CD4-positive, alpha-beta T cell treated with Interleukin-6 for 4 hours (primary cell): ENCODE data around the gene DNAH9.
A peak's percentile ranks its signal among the peaks of the same experiment; 100 is the strongest.

ENCODE experiments used
- DNase-seq: peaks from one replicate; pipeline ENCODE4 v3.0.0-alpha.2; 2020; ENCODE audit warnings: mixed read lengths

The DNAH9 gene

GRCh38 chr17:11601661-11602060 is 3.4 kb downstream of the DNAH9 start:
- no peak for DNase-seq

- no peak for DNase-seq
Measured at GRCh38 chr17:11608396-11608795, 10.1 kb downstream of the DNAH9 start.

GRCh38 chr17:11610999-11611566 is 12.8 kb downstream of the DNAH9 start:
- DNase-seq, result no peak

GRCh38 chr17:11612956-11613355 is 14.7 kb downstream of the DNAH9 start:
- no peak for DNase-seq

- no peak for DNase-seq
Measured at GRCh38 chr17:11618861-11619566, 20.7 kb downstream of the DNAH9 start.

GRCh38 chr17:11622492-11622891 is 24.2 kb downstream of the DNAH9 start:
- no peak for DNase-seq

GRCh38 chr17:11624976-11625375 is 26.7 kb downstream of the DNAH9 start:
- no peak for DNase-seq

GRCh38 chr17:11625878-11626277 is 27.6 kb downstream of the DNAH9 start:
- no peak for DNase-seq

GRCh38 chr17:11627301-11627940 is 29.2 kb downstream of the DNAH9 start:
- DNase-seq, result no peak

GRCh38 chr17:11628374-11628773 is 30.1 kb downstream of the DNAH9 start:
- no peak for DNase-seq

GRCh38 chr17:11628831-11629230 is 30.6 kb downstream of the DNAH9 start:
- no peak for DNase-seq

GRCh38 chr17:11636771-11637170 is 38.5 kb downstream of the DNAH9 start:
- no peak for DNase-seq

GRCh38 chr17:11637796-11638195 is 39.5 kb downstream of the DNAH9 start:
- DNase-seq, result no peak

- no peak for DNase-seq
Measured at GRCh38 chr17:11638700-11639265, 40.5 kb downstream of the DNAH9 start.

- no peak for DNase-seq
Measured at GRCh38 chr17:11639736-11640462, 41.6 kb downstream of the DNAH9 start.

- DNase-seq, result no peak
Measured at GRCh38 chr17:11640463-11640814, 42.2 kb downstream of the DNAH9 start.

- DNase-seq, result no peak
Measured at GRCh38 chr17:11641521-11642275, 43.4 kb downstream of the DNAH9 start.

- no peak for DNase-seq
Measured at GRCh38 chr17:11642655-11643054, 44.4 kb downstream of the DNAH9 start.

GRCh38 chr17:11643851-11644250 is 45.6 kb downstream of the DNAH9 start:
- DNase-seq, result no peak

- peak; percentile 21 for DNase-seq
Measured at GRCh38 chr17:11644265-11645212, 46.3 kb downstream of the DNAH9 start.

- DNase-seq, result no peak
Measured at GRCh38 chr17:11645426-11645825, 47.2 kb downstream of the DNAH9 start.
